H1 (cell line): ENCODE measurements around the gene MGRN1. TPM values are rescaled to one million over a fixed set of nuclear protein-coding genes. Genes with fewer than 3 reads are reported as not detected.

ENCODE experiments used
- CEBPB ChIP-seq: IDR thresholded peaks from 2 replicates; pipeline ENCODE4 v1.6.1; 2012; ENCODE audit warnings: low read depth, low read length
- E2F6 ChIP-seq: IDR thresholded peaks from 2 replicates; pipeline ENCODE4 v1.6.1; 2012; ENCODE audit warnings: inconsistent platforms
- EGR1 ChIP-seq: IDR thresholded peaks from 2 replicates; pipeline ENCODE4 v1.6.1; 2011; ENCODE audit warnings: low read depth, low read length, borderline replicate concordance
- EZH2 ChIP-seq: fragments of 200-600 bp; sonication (generic); IDR thresholded peaks from 2 replicates; pipeline ENCODE4 v1.7.1; 2012; ENCODE audit warnings: low read depth, mild to moderate bottlenecking, moderate library complexity, low read length, inconsistent platforms; ENCODE audit not compliant: severe bottlenecking
- FOSL1 ChIP-seq: IDR thresholded peaks from 2 replicates; pipeline ENCODE4 v1.6.1; 2011; ENCODE audit warnings: mild to moderate bottlenecking, low read depth, low read length, moderate library complexity; ENCODE audit not compliant: insufficient read depth
- HDAC2 ChIP-seq, 2 experiments: fragments of 300-600 bp in 1 of 2; sonication (generic) in 1 of 2; IDR thresholded peaks; 2 replicates each; pipeline ENCODE4 v1.6.1; 2011 to 2012; ENCODE audit warnings: low read depth in 2 of 2, low read length in 2 of 2, mild to moderate bottlenecking in 2 of 2, moderate library complexity in 2 of 2, borderline replicate concordance in 1 of 2, inconsistent platforms in 1 of 2
- KDM1A ChIP-seq: fragments of 200-600, 300-600 bp; sonication (generic); IDR thresholded peaks from 2 replicates; pipeline ENCODE4 v1.7.1; 2016; ENCODE audit warnings: mild to moderate bottlenecking, low read length, borderline replicate concordance
- KDM5A ChIP-seq: fragments of 200-600 bp; IDR thresholded peaks from 2 replicates; pipeline ENCODE4 v1.7.1; 2012; ENCODE audit warnings: mild to moderate bottlenecking, low read length, inconsistent platforms, mixed read lengths
- MAFK ChIP-seq: IDR thresholded peaks from 2 replicates; pipeline ENCODE4 v1.6.1; 2012; ENCODE audit warnings: low read depth, mild to moderate bottlenecking, improper control_type of control experiment, low read length
- MAX ChIP-seq: IDR thresholded peaks from 2 replicates; pipeline ENCODE4 v1.6.1; 2012; ENCODE audit warnings: inconsistent platforms
- POLR2A ChIP-seq, 2 experiments: IDR thresholded peaks; 1 replicate in 1 of 2; 2 replicates in 1 of 2; pipeline ENCODE4 v1.6.1; 2011; ENCODE audit warnings: low read depth in 2 of 2, low read length in 2 of 2, mild to moderate bottlenecking in 2 of 2; ENCODE audit errors: control extremely low read depth in 1 of 2
- POLR2AphosphoS5 ChIP-seq: IDR thresholded peaks from 2 replicates; pipeline ENCODE4 v1.6.1; 2011; ENCODE audit warnings: low read depth, low read length
- POU5F1 ChIP-seq: IDR thresholded peaks from 2 replicates; pipeline ENCODE4 v1.6.1; 2011; ENCODE audit warnings: low read depth, mild to moderate bottlenecking, low read length, moderate library complexity
- RBBP5 ChIP-seq: IDR thresholded peaks from 2 replicates; pipeline ENCODE4 v1.7.1; 2012; ENCODE audit warnings: low read depth, mild to moderate bottlenecking, inconsistent platforms, low read length, moderate library complexity, borderline replicate concordance
- SIN3A ChIP-seq, 2 experiments: IDR thresholded peaks in 1 of 2; conservative IDR thresholded peaks in 1 of 2; 2 replicates each; pipeline ENCODE4 v1.6.1; 2011 to 2012; ENCODE audit warnings: low read length in 2 of 2, improper control_type of control experiment in 1 of 2, low read depth in 1 of 2, mild to moderate bottlenecking in 1 of 2
- SIRT6 ChIP-seq: IDR thresholded peaks from one replicate; pipeline ENCODE4 v1.7.1; 2012; ENCODE audit warnings: low read length, inconsistent platforms
- SP4 ChIP-seq: IDR thresholded peaks from 2 replicates; pipeline ENCODE4 v1.6.1; 2012; ENCODE audit warnings: low read length, inconsistent platforms
- TAF1 ChIP-seq: IDR thresholded peaks from 2 replicates; pipeline ENCODE4 v1.6.1; 2011; ENCODE audit warnings: mild to moderate bottlenecking, low read depth, low read length
- TBP ChIP-seq: IDR thresholded peaks from 2 replicates; pipeline ENCODE4 v1.6.1; 2011; ENCODE audit warnings: low read depth, low read length, improper control_type of control experiment
- USF2 ChIP-seq: IDR thresholded peaks from 2 replicates; pipeline ENCODE4 v1.6.1; 2011; ENCODE audit warnings: low read length, improper control_type of control experiment
- ZNF274 ChIP-seq: IDR thresholded peaks from 2 replicates; pipeline ENCODE4 v1.7.0; 2012; ENCODE audit warnings: low read length, borderline replicate concordance; ENCODE audit errors: extremely low read depth
- polyA plus RNA-seq, 7 experiments: library from polyadenylated mRNA; depleted of rRNA in 3 of 7; stranded (reverse) in 5 of 7; unstranded in 2 of 7; fragments of >200 nt in 5 of 7; fragments of 200-250 nt in 2 of 7; gene quantifications; 1 replicate in 5 of 7; 2 replicates in 1 of 7; 4 replicates in 1 of 7; pipeline versions ENCODE4 v1.2.1 to v1.2.3, GENCODE V29; 2011 to 2013; ENCODE audit warnings: missing spikeins in 2 of 7, mixed read lengths in 2 of 7
- total RNA-seq: library from RNA; stranded (reverse); fragmentation: NEBNext Ultra II Directional; extraction: Animal tissue kit (Norgen Biotek cat#: 25700); gene quantifications from 2 replicates; pipeline ENCODE4 v1.2.1, GENCODE V29; 2021

MGRN1 gene
- total and polyA plus RNA-seq, 2 of the 8 experiments (the other 6 are each of a cell fraction or from before 2014, with no cell fraction given) = 15.0 to 82.3 TPM

- TF ChIP-seq USF2 (no peak), SIRT6 (no peak), TAF1 (0 out of 2 replicates have a peak, but pooled peaks have one; percentile 11), MAFK (no peak), POLR2AphosphoS5 (peak; percentile 76; the same call in 1 of the 2 replicates), POLR2A (IDR thresholded peaks at IDR 0.05; ENCODE audit: control extremely low read depth in 1 of 2, low read depth in 2 of 2, low read length in 2 of 2) (peak in 1 of 2 experiments; percentile 60; a peak in 2 of 3 replicates), SP4 (no peak), TBP (no peak), SIN3A (conservative IDR thresholded peaks at IDR 0.05 in 1 of 2, IDR thresholded peaks at IDR 0.05 in 1 of 2; ENCODE audit: low read depth in 1 of 2, low read length in 2 of 2) (peak in 1 of 2 experiments; percentile 55; a peak in 1 of 4 replicates), POU5F1 (no peak), KDM5A (no peak), ZNF274 (no peak), HDAC2 (IDR thresholded peaks at IDR 0.05; ENCODE audit: borderline replicate concordance in 1 of 2, low read depth in 2 of 2, low read length in 2 of 2) (no peak; a peak in 2 of 4 replicates), RBBP5 (no peak), EZH2 (no peak), FOSL1 (no peak), MAX (peak; percentile 88), EGR1 (0 out of 2 replicates have a peak, but pooled peaks have one; percentile 18), E2F6 (peak; percentile 27; the same call in 1 of the 2 replicates), KDM1A (peak; percentile 74; the same call in 1 of the 2 replicates), CEBPB (no peak)
Observed at GRCh38 chr16:4613636-4614570, 10.7 kb upstream of the MGRN1 start (continued).
